HPDE6-E6E7 (cell line): Measurements from ENCODE around the gene HOATZ.

ENCODE experiments used
- DNase-seq: peaks from one replicate; pipeline ENCODE4 v3.0.0; 2011; ENCODE audit warnings: missing footprints; ENCODE audit errors: extremely low spot score

The HOATZ gene

GRCh38 chr11:111514216-111515031, at the start of gene HOATZ:
Gene HOATZ, plus strand, starts transcription at chr11:111514778. Its CDS starts 7 bp downstream, at chr11:111514785.
- DNase-seq, result no peak

- DNase-seq, result no peak
These were observed 49.2 kb upstream of the HOATZ start for GRCh38 chr11:111465400-111465799.

- no peak for DNase-seq
These were observed 48.0 kb upstream of the HOATZ start for GRCh38 chr11:111466615-111467014.

- no peak for DNase-seq
These were observed 45.4 kb upstream of the HOATZ start for GRCh38 chr11:111469200-111469599.

GRCh38 chr11:111472228-111472627, 42.4 kb upstream of the HOATZ start:
- DNase-seq, result no peak

- DNase-seq, result no peak
These were observed 40.1 kb upstream of the HOATZ start for GRCh38 chr11:111474432-111474831.

GRCh38 chr11:111476366-111476765, 38.2 kb upstream of the HOATZ start:
- no peak for DNase-seq

GRCh38 chr11:111476956-111477355, 37.6 kb upstream of the HOATZ start:
- no peak for DNase-seq

- DNase-seq, result no peak
These were observed 36.7 kb upstream of the HOATZ start for GRCh38 chr11:111477898-111478297.

GRCh38 chr11:111479666-111480065, 34.9 kb upstream of the HOATZ start:
- no peak for DNase-seq

GRCh38 chr11:111483431-111483830, 31.1 kb upstream of the HOATZ start:
- no peak for DNase-seq

GRCh38 chr11:111490496-111490895, 24.1 kb upstream of the HOATZ start:
- DNase-seq, result no peak

- DNase-seq, result no peak
These were observed 20.5 kb upstream of the HOATZ start for GRCh38 chr11:111494040-111494439.

- DNase-seq, result no peak
These were observed 15.1 kb upstream of the HOATZ start for GRCh38 chr11:111499483-111499882.

GRCh38 chr11:111500481-111500880, 14.1 kb upstream of the HOATZ start:
- DNase-seq, result peak; percentile 20

- no peak for DNase-seq
These were observed 12.0 kb upstream of the HOATZ start for GRCh38 chr11:111502611-111503010.

- DNase-seq, result peak; percentile 69
These were observed 4.3 kb upstream of the HOATZ start for GRCh38 chr11:111510311-111510710.

GRCh38 chr11:111512296-111513239, 2.0 kb upstream of the HOATZ start, which contains the start of gene BTG4:
Gene BTG4, minus strand, starts transcription at chr11:111512386. Its CDS starts 13,610 bp downstream, at chr11:111498776.
- no peak for DNase-seq

- no peak for DNase-seq
These were observed 1.4 kb upstream of the HOATZ start for GRCh38 chr11:111513240-111513605.

GRCh38 chr11:111515591-111515990, 1.0 kb downstream of the HOATZ start:
- DNase-seq, result no peak

- no peak for DNase-seq
These were observed 4.1 kb downstream of the HOATZ start for GRCh38 chr11:111518668-111519067.

- DNase-seq, result no peak
These were observed 6.0 kb downstream of the HOATZ start for GRCh38 chr11:111520560-111520959.

- DNase-seq, result no peak
These were observed 6.6 kb downstream of the HOATZ start for GRCh38 chr11:111521135-111521534.
